ENCODE measurements around the gene ZFP14. TPM values are rescaled to one million over a fixed set of nuclear protein-coding genes. Genes with fewer than 3 reads are reported as not detected.

Gene ZFP14
- total RNA-seq (2022; extraction: Qiagen RNA extraction; ENCODE audit: low read depth), result 2.1 to 2.9 TPM (median 2.5 TPM) in 5 replicates

DNA sequence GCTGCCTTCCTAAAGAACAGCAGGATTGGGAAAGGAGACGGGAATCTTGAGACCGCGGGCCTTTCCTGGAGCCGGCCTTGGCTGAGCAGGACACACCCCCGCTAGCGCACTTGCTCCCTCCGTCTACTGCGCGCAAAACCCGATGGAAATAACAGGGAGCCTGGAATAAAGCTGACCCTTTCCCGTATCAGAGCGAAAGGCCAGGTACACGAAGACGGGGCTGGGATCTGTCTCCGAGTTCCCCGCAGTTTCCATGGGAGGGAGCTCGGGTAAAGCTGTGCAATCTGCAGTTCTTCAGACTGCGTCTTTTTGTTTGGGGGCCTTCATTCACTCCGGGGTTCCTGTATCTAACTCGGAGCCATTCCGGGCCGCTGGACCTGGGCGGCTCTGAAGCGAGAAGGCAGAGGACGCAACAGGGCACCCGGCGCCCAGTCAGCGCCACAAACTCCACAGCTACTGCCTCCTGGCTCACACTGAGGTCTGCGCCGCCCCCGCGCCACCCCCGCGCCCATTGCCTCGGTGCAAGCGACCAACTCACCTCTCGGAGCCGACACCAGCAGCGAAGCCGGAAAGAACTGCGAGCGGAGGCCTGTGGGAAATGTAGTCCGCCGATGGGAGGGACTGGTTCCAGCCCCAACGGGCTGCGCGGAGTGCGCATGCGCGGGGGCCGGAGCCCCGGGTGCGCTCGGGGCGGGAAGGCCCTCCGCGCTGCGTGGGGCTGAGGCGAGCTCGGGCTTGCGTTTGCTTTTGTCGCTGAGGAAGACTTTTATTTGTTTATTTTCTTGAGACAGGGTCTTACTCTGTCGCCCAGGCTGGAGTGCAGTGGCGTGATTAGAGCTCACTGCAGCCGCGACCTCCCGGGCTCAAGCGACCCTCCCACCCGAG, at the start of gene ZFP14:
Gene ZFP14, minus strand, starts transcription at position 577 of the 885 bp plus-strand sequence. CDS start 11,309 bp downstream, outside the sequence.

DNA sequence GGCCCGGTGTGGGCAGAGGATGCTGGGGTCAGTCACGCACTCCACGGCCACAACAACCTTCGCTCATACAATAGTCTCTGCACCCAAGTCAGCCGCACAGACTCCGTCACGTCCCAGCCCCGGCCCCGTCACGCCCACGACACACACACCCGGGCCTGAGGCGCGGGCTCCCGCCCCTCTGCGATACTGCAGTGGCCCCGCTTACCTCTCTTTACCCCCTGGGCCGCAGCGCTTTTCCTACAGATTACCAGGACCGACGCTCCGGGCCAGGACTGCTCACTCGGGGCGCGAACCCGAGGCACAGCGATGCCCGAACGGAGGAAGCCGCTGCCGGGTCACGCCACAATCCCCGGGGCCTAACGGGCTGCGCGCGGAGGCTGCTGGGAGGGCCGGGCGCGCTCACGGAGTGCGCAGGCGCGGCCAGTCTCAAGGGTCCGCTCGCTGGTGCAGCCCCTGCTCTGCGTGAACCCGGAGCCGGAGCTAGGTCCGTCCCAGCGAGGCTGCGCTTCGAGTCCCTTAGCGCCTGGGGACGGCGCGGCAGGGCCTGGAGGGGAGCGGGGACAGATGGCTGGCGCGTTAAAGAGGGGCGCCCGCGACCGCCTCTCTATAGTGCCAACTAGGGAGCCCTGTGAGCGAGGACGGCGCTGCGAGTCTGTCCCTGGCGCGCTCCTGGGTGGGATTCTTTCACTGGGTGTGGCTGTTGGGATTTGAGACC, 39.4 kb upstream of the ZFP14 start, which contains the start of gene ZFP82:
Gene ZFP82, minus strand, starts transcription at position 358 of the 715 bp plus-strand sequence. CDS start 8,855 bp downstream, outside the sequence.

Other genes starting within 250 kb of the ZFP14 start
- 1,507 to 2,208 TPM (median 2,155 TPM) in 5 replicates for gene CAPNS1, start 239.1 kb downstream of the ZFP14 start, total RNA-seq (2022; extraction: Qiagen RNA extraction; ENCODE audit: low read depth)
- not detected in 5 replicates for gene COX7A1, start 226.8 kb downstream of the ZFP14 start, total RNA-seq (2022; extraction: Qiagen RNA extraction; ENCODE audit: low read depth)
- gene ZNF565, start 164.5 kb downstream of the ZFP14 start, total RNA-seq (2022; extraction: Qiagen RNA extraction; ENCODE audit: low read depth), result 3.7 to 5.4 TPM (median 4.2 TPM) in 5 replicates
- gene ZNF146, start 164.1 kb downstream of the ZFP14 start, total RNA-seq (2022; extraction: Qiagen RNA extraction; ENCODE audit: low read depth), result 109 to 188 TPM (median 120 TPM) in 5 replicates
- gene ZFP82, start 39.4 kb upstream of the ZFP14 start, total RNA-seq (2022; extraction: Qiagen RNA extraction; ENCODE audit: low read depth), result 1.6 to 2.8 TPM (median 1.9 TPM) in 5 replicates
- 7.9 to 9.6 TPM (median 8.6 TPM) in 5 replicates for gene ZNF566, start 110.4 kb upstream of the ZFP14 start, total RNA-seq (2022; extraction: Qiagen RNA extraction; ENCODE audit: low read depth)
- 5.9 to 13.9 TPM (median 7.6 TPM) in 5 replicates for gene ZNF260, start 149.1 kb upstream of the ZFP14 start, total RNA-seq (2022; extraction: Qiagen RNA extraction; ENCODE audit: low read depth)
- gene ZNF529, start 194.1 kb upstream of the ZFP14 start, total RNA-seq (2022; extraction: Qiagen RNA extraction; ENCODE audit: low read depth), result 1.8 to 3.2 TPM (median 2.5 TPM) in 5 replicates
- gene ZNF382, start 226.1 kb upstream of the ZFP14 start, total RNA-seq (2022; extraction: Qiagen RNA extraction; ENCODE audit: low read depth), result not detected in 5 replicates

Measured in A549 treated with ZK216348 at 1 μM for 4 hours (cell line).